H9 (cell line): ENCODE results near the gene SLC25A14. TPM values are rescaled to one million over a fixed set of nuclear protein-coding genes. Genes with fewer than 3 reads are reported as not detected.

ENCODE experiments used
- DNase-seq: peaks from one replicate; pipeline ENCODE4 v3.0.0-alpha.2; 2017
- H2AFZ ChIP-seq: one replicate; pipeline ENCODE4 v1.6.1; 2013; ENCODE audit warnings: mild to moderate bottlenecking, low read length, control low read depth, moderate library complexity
- H2AK5ac ChIP-seq: 2 replicates; pipeline ENCODE4 v1.6.1; 2013; ENCODE audit warnings: low read length, control low read depth, mixed read lengths; ENCODE audit not compliant: insufficient read length
- H2BK120ac ChIP-seq: one replicate; pipeline ENCODE4 v1.6.1; 2013; ENCODE audit warnings: low read depth, mild to moderate bottlenecking, low read length, control low read depth, inconsistent platforms; ENCODE audit not compliant: poor library complexity, severe bottlenecking
- H2BK12ac ChIP-seq: 2 replicates; pipeline ENCODE4 v1.6.1; 2013; ENCODE audit warnings: low read length, control low read depth, mixed read lengths, low read depth; ENCODE audit not compliant: insufficient read length
- H2BK15ac ChIP-seq: 2 replicates; pipeline ENCODE4 v1.6.1; 2013; ENCODE audit warnings: low read depth, low read length, control low read depth
- H2BK20ac ChIP-seq: one replicate; pipeline ENCODE4 v1.6.1; 2013; ENCODE audit warnings: low read depth, mild to moderate bottlenecking, low read length, control low read depth, inconsistent platforms; ENCODE audit not compliant: poor library complexity, severe bottlenecking
- H2BK5ac ChIP-seq: 2 replicates; pipeline ENCODE4 v1.6.1; 2013; ENCODE audit warnings: low read length, control low read depth, mixed read lengths; ENCODE audit not compliant: insufficient read length
- H3K14ac ChIP-seq: 2 replicates; pipeline ENCODE4 v1.6.1; 2013; ENCODE audit warnings: low read length, control low read depth; ENCODE audit not compliant: insufficient read depth
- H3K18ac ChIP-seq: 2 replicates; pipeline ENCODE4 v1.6.1; 2013; ENCODE audit warnings: low read depth, mild to moderate bottlenecking, mixed read lengths, low read length, control low read depth; ENCODE audit not compliant: insufficient read length
- H3K23ac ChIP-seq: 2 replicates; pipeline ENCODE4 v1.6.1; 2013; ENCODE audit warnings: low read length, control low read depth, mixed read lengths, low read depth; ENCODE audit not compliant: insufficient read length
- H3K23me2 ChIP-seq: 2 replicates; pipeline ENCODE4 v1.6.1; 2013; ENCODE audit warnings: low read depth, mild to moderate bottlenecking, mixed read lengths, low read length, control low read depth; ENCODE audit not compliant: insufficient read length, poor library complexity, severe bottlenecking
- H3K27ac ChIP-seq: 2 replicates; pipeline ENCODE4 v1.5.1; 2013; ENCODE audit warnings: low read length, control low read depth, mixed read lengths, low read depth; ENCODE audit not compliant: insufficient read length
- H3K27me3 ChIP-seq: 2 replicates; pipeline ENCODE4 v1.6.1; 2013; ENCODE audit warnings: low read length, control low read depth, inconsistent platforms; ENCODE audit not compliant: insufficient read depth
- H3K4ac ChIP-seq: 2 replicates; pipeline ENCODE4 v1.6.1; 2013; ENCODE audit warnings: low read depth, mild to moderate bottlenecking, control low read depth, inconsistent platforms, low read length, moderate library complexity
- H3K4me1 ChIP-seq: 2 replicates; pipeline ENCODE4 v1.6.1; 2013; ENCODE audit warnings: low read length, control low read depth, inconsistent platforms; ENCODE audit not compliant: insufficient read depth
- H3K4me2 ChIP-seq: 2 replicates; pipeline ENCODE4 v1.6.1; 2013; ENCODE audit warnings: low read length, control low read depth, mixed read lengths; ENCODE audit not compliant: insufficient read length, insufficient read depth
- H3K56ac ChIP-seq: 2 replicates; pipeline ENCODE4 v1.6.1; 2013; ENCODE audit warnings: low read depth, mild to moderate bottlenecking, mixed read lengths, low read length, control low read depth; ENCODE audit not compliant: insufficient read length
- H3K79me1 ChIP-seq: 2 replicates; pipeline ENCODE4 v1.6.1; 2013; ENCODE audit warnings: low read depth, mild to moderate bottlenecking, moderate library complexity, low read length, control low read depth, inconsistent platforms; ENCODE audit not compliant: insufficient read depth, poor library complexity, severe bottlenecking
- H3K79me2 ChIP-seq: 2 replicates; pipeline ENCODE4 v1.6.1; 2013; ENCODE audit warnings: low read length, control low read depth, inconsistent platforms; ENCODE audit not compliant: insufficient read depth
- H3K9ac ChIP-seq: 2 replicates; pipeline ENCODE4 v1.6.1; 2013; ENCODE audit warnings: low read length, control low read depth, mixed read lengths; ENCODE audit not compliant: insufficient read length; ENCODE audit errors: extremely low read depth
- H3K9me3 ChIP-seq: one replicate; pipeline ENCODE4 v1.6.1; 2013; ENCODE audit warnings: low read depth, low read length, inconsistent platforms; ENCODE audit not compliant: control insufficient read depth
- H3T11ph ChIP-seq: one replicate; pipeline ENCODE4 v1.6.1; 2013; ENCODE audit warnings: mild to moderate bottlenecking, low read length, control low read depth, inconsistent platforms
- H4K20me1 ChIP-seq: one replicate; pipeline ENCODE4 v1.6.1; 2013; ENCODE audit not compliant: control insufficient read depth, insufficient read length, insufficient read depth
- H4K5ac ChIP-seq: 2 replicates; pipeline ENCODE4 v1.6.1; 2013; ENCODE audit warnings: low read depth, mild to moderate bottlenecking, mixed read lengths, low read length, control low read depth; ENCODE audit not compliant: insufficient read length
- H4K8ac ChIP-seq: replicated peaks from 2 replicates; pipeline ENCODE4 v1.6.1; 2013; ENCODE audit warnings: low read length, control low read depth, mixed read lengths, low read depth; ENCODE audit not compliant: insufficient read length
- H4K91ac ChIP-seq: 2 replicates; pipeline ENCODE4 v1.6.1; 2013; ENCODE audit warnings: low read depth, mild to moderate bottlenecking, moderate library complexity, mixed read lengths, low read length, control low read depth; ENCODE audit not compliant: insufficient read length
- H3K27ac Mint-ChIP-seq, 3 experiments: 2 replicates in 2 of 3; 3 replicates in 1 of 3; pipeline ENCODE4 v1.8.0; 2020 to 2021; ENCODE audit warnings: mixed read lengths in 3 of 3, mild to moderate bottlenecking in 1 of 3, moderate library complexity in 1 of 3
- H3K27me3 Mint-ChIP-seq: 2 replicates; pipeline ENCODE4 v1.8.0; 2021; ENCODE audit warnings: low read depth, mild to moderate bottlenecking, moderate library complexity, mixed read lengths
- H3K36me3 Mint-ChIP-seq, 3 experiments: 2 replicates in 2 of 3; 3 replicates in 1 of 3; pipeline ENCODE4 v1.8.0; 2020 to 2021; ENCODE audit warnings: low read depth in 3 of 3, mixed read lengths in 3 of 3; ENCODE audit not compliant: insufficient read depth in 1 of 3
- H3K4me1 Mint-ChIP-seq, 2 experiments: 2 replicates each; pipeline ENCODE4 v1.8.0; 2020; ENCODE audit warnings: mixed read lengths in 2 of 2
- H3K4me3 Mint-ChIP-seq, 2 experiments: 2 replicates in 1 of 2; 3 replicates in 1 of 2; pipeline ENCODE4 v1.8.0; 2020 to 2021; ENCODE audit warnings: mild to moderate bottlenecking in 2 of 2, mixed read lengths in 2 of 2, moderate library complexity in 1 of 2
- H3K9me3 Mint-ChIP-seq, 2 experiments: 2 replicates in 1 of 2; 3 replicates in 1 of 2; pipeline ENCODE4 v1.8.0; 2020; ENCODE audit warnings: mild to moderate bottlenecking in 2 of 2, mixed read lengths in 2 of 2, moderate library complexity in 1 of 2
- WGBS: extraction: QIAGEN DNeasy Blood & Tissue Kit; methylation state at CpG from one replicate; pipeline ENCODE4 v1.1.7; 2013; ENCODE audit warnings: missing lambda C conversion rate, low lambda C conversion rate, mixed read lengths; ENCODE audit not compliant: insufficient read length; ENCODE audit errors: extremely low coverage; 5-methylcytosine and 5-hydroxymethylcytosine counted together
- total RNA-seq: library from RNA; stranded (reverse); gene quantifications from 2 replicates; pipeline ENCODE4 v1.2.1, GENCODE V29; 2021
- TF ChIP-seq, protein P1 (sequence below): fragments of 200-600 bp; sonication (generic); conservative IDR thresholded peaks from 3 replicates; pipeline ENCODE4 v1.8.0; 2021; ENCODE audit warnings: antibody characterized with exemption, mild to moderate bottlenecking

SLC25A14 gene
- total RNA-seq, 1 experiment from 2014 or later = 12.7 TPM

DNA sequence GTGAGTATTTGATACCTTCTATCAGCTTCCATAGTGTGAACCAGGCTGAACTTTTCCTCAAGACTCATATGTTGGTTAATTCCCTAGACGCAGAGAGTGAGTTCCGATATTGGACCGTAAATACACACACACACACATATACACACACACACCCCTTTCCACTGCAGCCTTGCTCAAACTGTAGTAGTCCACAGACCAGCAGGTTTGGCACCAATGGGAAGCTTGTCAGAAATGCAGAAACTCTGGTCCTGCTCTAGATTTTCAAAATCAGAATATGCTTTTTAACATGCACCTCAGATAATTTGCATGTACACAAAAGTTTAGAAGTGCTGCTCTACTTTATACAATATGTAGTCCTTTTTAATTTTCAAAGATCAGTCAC, 43.4 kb upstream of the SLC25A14 start:
- H3K23ac ChIP-seq = no peak overlapping the region
- no peak for DNase-seq
- no peak overlapping the region for H2BK120ac ChIP-seq
- no peak overlapping the region for H2BK12ac ChIP-seq
- TF ChIP-seq, protein P1, sequence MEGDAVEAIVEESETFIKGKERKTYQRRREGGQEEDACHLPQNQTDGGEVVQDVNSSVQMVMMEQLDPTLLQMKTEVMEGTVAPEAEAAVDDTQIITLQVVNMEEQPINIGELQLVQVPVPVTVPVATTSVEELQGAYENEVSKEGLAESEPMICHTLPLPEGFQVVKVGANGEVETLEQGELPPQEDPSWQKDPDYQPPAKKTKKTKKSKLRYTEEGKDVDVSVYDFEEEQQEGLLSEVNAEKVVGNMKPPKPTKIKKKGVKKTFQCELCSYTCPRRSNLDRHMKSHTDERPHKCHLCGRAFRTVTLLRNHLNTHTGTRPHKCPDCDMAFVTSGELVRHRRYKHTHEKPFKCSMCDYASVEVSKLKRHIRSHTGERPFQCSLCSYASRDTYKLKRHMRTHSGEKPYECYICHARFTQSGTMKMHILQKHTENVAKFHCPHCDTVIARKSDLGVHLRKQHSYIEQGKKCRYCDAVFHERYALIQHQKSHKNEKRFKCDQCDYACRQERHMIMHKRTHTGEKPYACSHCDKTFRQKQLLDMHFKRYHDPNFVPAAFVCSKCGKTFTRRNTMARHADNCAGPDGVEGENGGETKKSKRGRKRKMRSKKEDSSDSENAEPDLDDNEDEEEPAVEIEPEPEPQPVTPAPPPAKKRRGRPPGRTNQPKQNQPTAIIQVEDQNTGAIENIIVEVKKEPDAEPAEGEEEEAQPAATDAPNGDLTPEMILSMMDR = no peak
- no peaks in the 10 kb centered on the region for H3K4me1 Mint-ChIP-seq
- no peaks in the 10 kb centered on the region for H3K79me1 ChIP-seq
- no peak overlapping the region for H3K4me2 ChIP-seq
- no peak overlapping the region for H2AK5ac ChIP-seq
- WGBS = no CpG with 5 or more reads among the region's 3 CpGs
- no peak overlapping the region for H2BK5ac ChIP-seq
- no peak overlapping the region for H2BK20ac ChIP-seq
- no peak overlapping the region for H3K18ac ChIP-seq
- H3K27me3 ChIP-seq = no peaks in the 10 kb centered on the region
- no peaks in the 10 kb centered on the region for H3K4me1 ChIP-seq
- no peak overlapping the region for H3K14ac ChIP-seq
- no peak overlapping the region for H4K8ac ChIP-seq
- H3K4me3 Mint-ChIP-seq = no peak overlapping the region
- no peak overlapping the region for H3K4ac ChIP-seq
- no peak overlapping the region for H3K9ac ChIP-seq
- H3K27ac ChIP-seq = no peak overlapping the region
- H3K9me3 ChIP-seq = peaks cover 17% of the 10 kb centered on the region
- H3K56ac ChIP-seq = no peak overlapping the region
- H4K5ac ChIP-seq = no peak overlapping the region
- no peak overlapping the region for H2AFZ ChIP-seq
- no peaks in the 10 kb centered on the region; the same call in 1 of the 2 replicates for H3K27me3 Mint-ChIP-seq
- H3K23me2 ChIP-seq = no peaks in the 10 kb centered on the region
- H4K91ac ChIP-seq = no peak overlapping the region
- no peak overlapping the region for H2BK15ac ChIP-seq
- H3K36me3 Mint-ChIP-seq = peaks cover 8 to 10% (median 10%) of the 10 kb centered on the region in 3 experiments; a peak in 6 of 7 replicates
- no peaks in the 10 kb centered on the region for H3K79me2 ChIP-seq
- peak overlapping the region in 1 of 3 experiments; percentile 70; a peak in 1 of 7 replicates for H3K27ac Mint-ChIP-seq
- H4K20me1 ChIP-seq = no peaks in the 10 kb centered on the region
- H3T11ph ChIP-seq = no peak overlapping the region
- H3K9me3 Mint-ChIP-seq = peaks cover 17 to 33% of the 10 kb centered on the region in 2 experiments
